SK-N-MC (cell line): Measurements from ENCODE around the gene TRMT1.

Experiments
- EZH2 ChIP-seq: fragments of 200-600 bp; sonication (generic); IDR thresholded peaks from one replicate; pipeline ENCODE4 v1.6.1; 2017; ENCODE audit warnings: antibody characterized with exemption
- POLR2AphosphoS5 ChIP-seq: IDR thresholded peaks from 2 replicates; pipeline ENCODE4 v1.6.1; 2012; ENCODE audit warnings: mild to moderate bottlenecking, low read depth, low read length, borderline replicate concordance

DNA sequence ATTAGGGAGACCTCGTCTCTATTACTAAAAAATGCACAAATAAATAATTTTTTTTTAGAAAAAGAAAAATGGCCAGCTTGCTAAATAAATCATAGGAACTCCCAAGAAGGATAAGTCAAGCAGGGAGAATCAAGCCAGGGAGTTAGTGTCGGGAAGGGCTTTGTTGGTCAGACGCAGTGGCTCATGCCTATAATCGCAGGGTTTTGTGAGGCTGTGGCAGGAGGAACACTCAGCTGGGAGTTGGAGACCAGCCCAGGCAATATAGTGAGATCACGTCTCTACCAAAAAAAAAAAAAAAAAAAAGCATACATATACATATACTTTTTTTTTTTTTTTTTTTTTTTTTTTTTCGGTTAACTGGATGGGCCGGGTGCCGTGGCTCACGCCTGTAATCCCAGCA, 10.5 kb upstream of the TRMT1 start:
- TF ChIP-seq EZH2 = no peak
- no peak for TF ChIP-seq POLR2AphosphoS5
